OCI-LY1 (cell line): ENCODE data around the gene OR10G8.

Experiments
- CTCF ChIP-seq: fragments of 200-600 bp; sonication (generic), shearing (Covaris generic); IDR thresholded peaks from 2 replicates; pipeline ENCODE4 v1.5.1; 2017; ENCODE audit warnings: mild to moderate bottlenecking, antibody characterized with exemption, low read length, moderate library complexity, mixed read lengths
- EZH2 ChIP-seq: fragments of 200-600 bp; sonication (generic), shearing (Covaris generic); IDR thresholded peaks from 2 replicates; pipeline ENCODE4 v1.8.0; 2017; ENCODE audit warnings: borderline replicate concordance, mixed run types, mild to moderate bottlenecking, antibody characterized with exemption, low read length, moderate library complexity, mixed read lengths

- no peak for TF ChIP-seq CTCF
- TF ChIP-seq EZH2, result no peak
Observed at GRCh38 chr11:123995119-123995518, 31.5 kb upstream of the OR10G8 start, which contains the start of gene OR10G6.
